Upper lobe of left lung (tissue), 6 donors: ENCODE data around the gene LGALS9. TPM values are rescaled to one million over a fixed set of nuclear protein-coding genes. Genes with fewer than 3 reads are reported as not detected.
A peak's percentile ranks its signal among the peaks of the same experiment; 100 is the strongest.
"Not testable (repeated sequence)": the region's sequence is repeated elsewhere in the genome, so short reads cannot be mapped to it uniquely, and the experiment has no call there.

ENCODE experiments used
- ATAC-seq, 2 donors: fragments of 200-7000 bp; cut with Tn5 transposase; one replicate each; pipeline ENCODE4 v1.9.1; 2022; ENCODE audit warnings: mild to moderate bottlenecking in 2 of 2, moderate library complexity in 2 of 2; ENCODE audit not compliant: low FRiP score in 2 of 2
- DNase-seq, 2 donors: peaks; one replicate each; pipeline ENCODE4 v3.0.0-alpha.2; 2019 to 2020
- H3K27ac ChIP-seq, 4 donors: fragments of 200-600 bp; sonication (generic); one replicate each; pipeline ENCODE4 v1.5.1; 2016 to 2019
- H3K27me3 ChIP-seq, 4 donors: fragments of 200-600 bp; sonication (generic); one replicate each; pipeline ENCODE4 v1.5.1; 2017 to 2019
- H3K36me3 ChIP-seq, 4 donors: fragments of 200-600 bp; sonication (generic); one replicate each; pipeline ENCODE4 v1.5.1; 2016 to 2019
- H3K4me1 ChIP-seq, 4 donors: fragments of 200-600 bp; sonication (generic); one replicate each; pipeline ENCODE4 v1.5.1; 2018 to 2019
- H3K4me3 ChIP-seq, 4 donors: fragments of 200-600 bp; sonication (generic); one replicate each; pipeline ENCODE4 v1.5.1; 2017 to 2019; ENCODE audit warnings: mild to moderate bottlenecking in 2 of 4, moderate library complexity in 1 of 4
- H3K9me3 ChIP-seq, 4 donors: fragments of 200-600 bp; sonication (generic); one replicate each; pipeline ENCODE4 v1.5.1; 2018 to 2019
- CTCF ChIP-seq, 6 experiments: fragments of 450-650 bp in 4 of 6; fragments of 200-600 bp in 2 of 6; sonication (generic) in 2 of 6; IDR thresholded peaks; one replicate each; pipeline ENCODE4 v1.5.1; 2016 to 2019; ENCODE audit warnings: antibody characterized with exemption in 6 of 6
- EP300 ChIP-seq, 4 donors: sonication (generic); formaldehyde crosslinking; IDR thresholded peaks; one replicate each; pipeline ENCODE4 v1.5.1; 2017; ENCODE audit warnings: antibody characterized with exemption in 4 of 4, control low read depth in 2 of 4
- POLR2A ChIP-seq, 4 donors: fragments of 450-650 bp; IDR thresholded peaks; one replicate each; pipeline ENCODE4 v1.5.1; 2016 to 2017; ENCODE audit warnings: antibody characterized with exemption in 4 of 4, mild to moderate bottlenecking in 2 of 4
- POLR2AphosphoS5 ChIP-seq, 2 donors: sonication (generic); formaldehyde crosslinking; IDR thresholded peaks; one replicate each; pipeline ENCODE4 v1.5.1; 2017; ENCODE audit warnings: antibody characterized with exemption in 2 of 2
- WGBS, 2 donors: methylation state at CpG; one replicate each; pipeline ENCODE4 v1.1.5; 2017 to 2018; 5-methylcytosine and 5-hydroxymethylcytosine counted together
- total RNA-seq, 6 donors: library from RNA; depleted of rRNA in 4 of 6; stranded (reverse); fragments of >200 nt in 4 of 6; gene quantifications; one replicate each; pipeline versions ENCODE4 v1.1.0 to v1.2.1, GENCODE V29; 2016 to 2021
- donor health status: DM: no; HTN: no; CAD: no; lungs with moderate emphysema.
- donor health status: DM: no; HTN: yes; CAD: no; lungs with severe emphysema.

Gene LGALS9
- total RNA-seq, 6 donors from 2014 or later, result 64.6 to 238 (median 150) TPM

GRCh38 chr17:27631411-27631760, 398 bp downstream of the LGALS9 start:
- Histone ChIP-seq H3K36me3 (peaks cover 0 to 6% (median 0%) of the 10 kb centered on the region in 4 donors), H3K27me3 (no peaks in the 10 kb centered on the region), H3K9me3 (no peaks in the 10 kb centered on the region), H3K4me3 (peak overlapping the region; percentile 5 to 54 (median 40)), H3K27ac (peak overlapping the region; percentile 57 to 85 (median 74)), H3K4me1 (peaks cover 31 to 52% (median 38%) of the 10 kb centered on the region in 4 donors)
- ATAC-seq (peak; percentile 46 to 64), DNase-seq (peak in 1 of 2 donors; percentile 48)
- TF ChIP-seq POLR2A (IDR thresholded peaks at IDR 0.05) (no peak), POLR2AphosphoS5 (IDR thresholded peaks at IDR 0.05) (no peak), EP300 (IDR thresholded peaks at IDR 0.05) (no peak), CTCF (IDR thresholded peaks at IDR 0.05) (no peak)
- 33 to 38% methylated on average over 4 to 6 of the region's 6 CpGs for WGBS, 2 donors

GRCh38 chr17:27631897-27632725, 1.1 kb downstream of the LGALS9 start:
- WGBS, 2 donors, result 46 to 56% methylated on average over 4 to 11 of the region's 11 CpGs

GRCh38 chr17:27632766-27633165, 1.8 kb downstream of the LGALS9 start:
- Histone ChIP-seq H3K4me3 (peak overlapping the region in 3 of 4 donors; percentile 30 to 54 (median 50)), H3K4me1 (peaks cover 31 to 52% (median 38%) of the 10 kb centered on the region in 4 donors)
- 29 to 30% methylated on average over 5 of the region's 9 CpGs for WGBS, 2 donors

More at GRCh38 chr17:27631897-27632725, 1.1 kb downstream of the LGALS9 start:
- Histone ChIP-seq H3K36me3 (no peaks in the 10 kb centered on the region), H3K9me3 (no peaks in the 10 kb centered on the region), H3K27me3 (no peaks in the 10 kb centered on the region), H3K27ac (peak overlapping the region; percentile 31 to 85 (median 74)), H3K4me3 (peak overlapping the region in 3 of 4 donors; percentile 30 to 54 (median 50)), H3K4me1 (peaks cover 31 to 52% (median 38%) of the 10 kb centered on the region in 4 donors)
- no peak for TF ChIP-seq POLR2AphosphoS5 (IDR thresholded peaks at IDR 0.05)
- no peak for TF ChIP-seq CTCF (IDR thresholded peaks at IDR 0.05)
- no peak for TF ChIP-seq POLR2A (IDR thresholded peaks at IDR 0.05)
- no peak for TF ChIP-seq EP300 (IDR thresholded peaks at IDR 0.05)
- ATAC-seq (no peak), DNase-seq (no peak)

GRCh38 chr17:27633312-27634025, 2.5 kb downstream of the LGALS9 start:
- Histone ChIP-seq H3K36me3 (no peaks in the 10 kb centered on the region), H3K27me3 (no peaks in the 10 kb centered on the region), H3K4me3 (no peak overlapping the region), H3K27ac (peak overlapping the region; percentile 59 to 85 (median 74)), H3K4me1 (peaks cover 31 to 52% (median 38%) of the 10 kb centered on the region in 4 donors), H3K9me3 (no peaks in the 10 kb centered on the region)
- DNase-seq (no peak), ATAC-seq (peak in 1 of 2 donors; percentile 3)
- 65 to 74% methylated on average over 6 to 14 of the region's 14 CpGs for WGBS, 2 donors
- TF ChIP-seq EP300 (IDR thresholded peaks at IDR 0.05), result no peak
- no peak for TF ChIP-seq POLR2AphosphoS5 (IDR thresholded peaks at IDR 0.05)
- no peak for TF ChIP-seq POLR2A (IDR thresholded peaks at IDR 0.05)
- TF ChIP-seq CTCF (IDR thresholded peaks at IDR 0.05), result no peak

More at GRCh38 chr17:27632766-27633165, 1.8 kb downstream of the LGALS9 start:
- peak; percentile 85 to 91 for ATAC-seq
- peak overlapping the region; percentile 59 to 85 (median 74) for H3K27ac ChIP-seq
- peak in 1 of 2 donors; percentile 77 for DNase-seq
- H3K9me3 ChIP-seq, H3K36me3 ChIP-seq, H3K27me3 ChIP-seq: not testable (repeated sequence)
- TF ChIP-seq POLR2AphosphoS5 (IDR thresholded peaks at IDR 0.05), result peak; percentile 19 to 67

- 88 to 92% methylated on average over 1 of the region's 1 CpG for WGBS, 2 donors
- peaks cover 31 to 52% (median 38%) of the 10 kb centered on the region in 4 donors for H3K4me1 ChIP-seq
- H3K9me3 ChIP-seq, result no peaks in the 10 kb centered on the region
- H3K27ac ChIP-seq, result peak overlapping the region in 3 of 4 donors; percentile 59 to 85 (median 77)
- H3K4me3 ChIP-seq, result no peak overlapping the region
- DNase-seq (no peak), ATAC-seq (no peak)
- peaks cover 0 to 5% (median 0%) of the 10 kb centered on the region in 4 donors for H3K36me3 ChIP-seq
- no peaks in the 10 kb centered on the region for H3K27me3 ChIP-seq
- TF ChIP-seq EP300 (IDR thresholded peaks at IDR 0.05) (no peak), POLR2A (IDR thresholded peaks at IDR 0.05) (no peak), CTCF (IDR thresholded peaks at IDR 0.05) (no peak), POLR2AphosphoS5 (IDR thresholded peaks at IDR 0.05) (no peak)
These were observed 3.0 kb downstream of the LGALS9 start for GRCh38 chr17:27634026-27634335.
